Sciatic nerve (tissue), 2 donors: Measurements from ENCODE around the gene CEP97. TPM values are rescaled to one million over a fixed set of nuclear protein-coding genes. Genes with fewer than 3 reads are reported as not detected.
"Not testable (repeated sequence)": the region's sequence is repeated elsewhere in the genome, so short reads cannot be mapped to it uniquely, and the experiment has no call there.

Experiments used
- ATAC-seq: fragments of 200-7000 bp; cut with Tn5 transposase; one replicate; pipeline ENCODE4 v1.9.1; 2020; ENCODE audit warnings: mild to moderate bottlenecking, moderate library complexity
- DNase-seq: peaks from one replicate; pipeline ENCODE4 v3.0.0-alpha.2; 2020; ENCODE audit warnings: low spot score
- intact Hi-C: fragments of 100-400 bp; cut with DNase I; formaldehyde crosslinking; loops from one replicate; pipeline ENCODE4 v1.14.2; 2022
- total RNA-seq: library from RNA; stranded (reverse); fragmentation: NEBNext Ultra II Directional; extraction: Animal tissue kit (Norgen Biotek cat#: 25700); gene quantifications from one replicate; pipeline ENCODE4 v1.2.1, GENCODE V29; 2021
- donor health status: DM: no; HTN: no; CAD: no.
- donor health status: DM: no; HTN: no; CAD: no.

The CEP97 gene
- total RNA-seq, 1 donor from 2014 or later: 19.2 TPM

GRCh38 chr3:101701696-101702634 lies 22.4 kb upstream of the CEP97 start:
- intact Hi-C loops: no loop called here
- no peak for DNase-seq
- no peak for ATAC-seq

DNA sequence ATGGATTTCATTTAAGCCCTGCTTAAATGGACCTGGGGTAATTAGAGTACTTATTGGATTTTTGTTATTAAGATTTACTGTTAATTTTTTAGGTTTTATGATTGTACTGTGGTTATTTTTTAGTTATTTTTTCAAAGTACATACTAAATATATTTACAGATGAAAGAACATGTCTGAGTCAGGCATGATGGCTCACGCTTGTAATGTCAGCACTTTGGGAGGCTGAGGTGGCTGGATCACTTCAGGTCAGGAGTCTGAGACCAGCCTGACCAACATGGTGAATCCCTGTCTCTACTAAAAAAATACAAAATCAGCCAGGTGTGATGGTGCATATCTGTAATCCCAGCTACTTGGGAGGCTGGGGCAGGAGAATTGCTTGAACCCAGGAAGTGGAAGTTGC lies 21.7 kb upstream of the CEP97 start:
- intact Hi-C loops: no loop called here
- DNase-seq (no peak), ATAC-seq (no peak)

- no peak for DNase-seq
Observed at GRCh38 chr3:101703169-101703568, 21.2 kb upstream of the CEP97 start.

GRCh38 chr3:101704639-101705038 lies 19.8 kb upstream of the CEP97 start:
- intact Hi-C loops, DNase-seq, ATAC-seq: not testable (repeated sequence)

More at GRCh38 chr3:101703169-101703568, 21.2 kb upstream of the CEP97 start:
- intact Hi-C loops: no loop called here
- no peak for ATAC-seq

- ATAC-seq: no peak
- intact Hi-C loops: no loop called here
- DNase-seq: no peak
Observed at GRCh38 chr3:101709126-101709525, 15.3 kb upstream of the CEP97 start.

GRCh38 chr3:101718455-101718854 lies 6.0 kb upstream of the CEP97 start:
- intact Hi-C loops: no loop called here
- ATAC-seq (no peak), DNase-seq (no peak)

GRCh38 chr3:101719604-101720185 lies 4.7 kb upstream of the CEP97 start:
- ATAC-seq: no peak
- DNase-seq: no peak
- intact Hi-C loops: no loop called here

GRCh38 chr3:101720851-101721840 lies 3.3 kb upstream of the CEP97 start:
- intact Hi-C loops: no loop called here

DNA sequence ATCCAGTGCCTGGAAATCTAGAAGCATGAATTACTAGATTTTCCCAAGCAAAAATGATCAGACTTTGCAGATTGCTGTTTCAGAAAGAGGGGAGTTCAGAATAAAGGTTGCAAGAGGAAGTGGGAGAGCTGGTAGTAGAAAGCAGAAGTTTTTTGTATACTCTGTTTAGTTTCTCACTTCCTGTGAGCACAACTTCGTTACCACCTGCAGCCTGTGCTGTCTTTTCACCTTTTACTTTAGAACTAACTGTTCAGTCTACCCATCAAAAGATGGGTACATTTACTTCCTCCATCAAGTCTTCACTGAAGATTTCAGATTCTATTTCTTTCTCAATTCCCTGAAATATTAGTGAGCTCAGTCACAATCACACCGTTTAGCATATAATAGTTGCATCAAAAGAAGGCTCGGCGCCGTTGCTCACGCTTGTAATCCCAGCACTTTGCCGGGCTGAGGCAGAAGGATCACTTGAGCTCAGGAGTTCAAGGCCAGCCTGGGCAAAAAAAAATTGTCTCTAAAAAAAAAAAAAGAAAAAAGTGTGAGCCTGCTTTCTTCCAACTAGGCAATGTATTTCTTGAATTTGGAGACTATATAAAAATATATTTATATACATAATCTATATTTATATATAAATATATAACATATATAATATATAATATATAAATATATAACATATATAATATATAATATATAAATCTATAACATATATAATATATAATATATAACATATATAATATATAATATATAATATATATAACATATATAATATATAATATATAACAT lies 1.8 kb upstream of the CEP97 start:
- ATAC-seq (no peak), DNase-seq (no peak)
- intact Hi-C loops: no loop called here

More at GRCh38 chr3:101720851-101721840, 3.3 kb upstream of the CEP97 start:
- ATAC-seq (no peak), DNase-seq (no peak)

DNA sequence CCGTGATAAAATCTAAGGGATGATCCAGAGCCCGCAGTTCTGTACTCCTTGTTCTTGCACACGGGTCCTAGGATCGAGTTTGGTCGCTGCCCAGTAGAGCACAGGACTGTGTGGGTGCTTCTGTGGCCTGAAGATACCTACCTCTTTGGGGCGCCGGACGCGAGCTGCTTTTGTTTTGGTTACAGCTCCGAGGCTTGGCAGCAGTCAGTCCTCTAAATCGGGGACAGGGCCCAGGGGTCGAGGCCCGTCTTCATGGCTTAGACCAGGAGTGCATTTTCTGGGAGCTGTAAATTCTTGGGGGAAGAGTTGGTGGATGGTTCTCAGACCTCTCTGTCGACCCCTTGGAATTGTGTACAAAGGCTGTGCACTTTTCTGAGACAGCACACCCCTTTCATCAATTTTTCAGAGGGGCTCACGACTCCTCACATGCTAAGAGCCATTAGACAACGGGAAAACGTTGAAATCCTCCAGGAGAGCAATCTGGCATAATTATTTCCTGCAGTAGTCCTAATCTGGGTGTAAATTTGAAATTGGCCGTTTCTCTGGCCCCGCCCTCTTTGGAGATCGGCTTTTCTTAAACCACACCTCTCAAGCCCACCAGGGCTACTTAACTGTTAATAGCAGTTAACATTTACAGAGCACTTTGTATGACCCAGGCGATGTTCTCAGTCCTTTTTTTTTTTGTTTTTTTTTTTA lies 928 bp downstream of the CEP97 start:
- DNase-seq (peak; percentile 66), ATAC-seq (peak; percentile 38)
- intact Hi-C loops: no loop called here

DNA sequence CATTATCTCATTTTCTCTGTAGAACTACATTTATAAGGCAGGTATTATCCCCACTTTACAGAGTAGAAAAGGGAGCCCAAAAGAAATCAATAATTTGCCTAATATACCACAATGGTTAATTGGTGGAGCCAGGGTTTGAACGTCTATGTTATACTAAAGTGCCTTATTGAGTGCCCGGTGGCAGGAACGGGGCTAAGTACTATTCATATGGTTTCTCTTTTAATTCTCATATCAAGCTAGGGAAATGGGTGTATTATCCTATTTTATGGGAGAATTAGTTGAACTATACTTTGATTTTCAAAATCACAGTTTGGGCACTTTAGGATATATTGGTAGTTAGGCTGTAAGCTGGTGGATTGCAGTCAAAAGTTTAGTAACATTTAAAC lies 1.5 kb downstream of the CEP97 start:
- ATAC-seq (no peak), DNase-seq (no peak)
- intact Hi-C loops: no loop called here

GRCh38 chr3:101729586-101729985 lies 5.2 kb downstream of the CEP97 start:
- no peak for DNase-seq
- intact Hi-C loops: no loop called here
- no peak for ATAC-seq

- DNase-seq (no peak), ATAC-seq (no peak)
- intact Hi-C loops: no loop called here
Observed at GRCh38 chr3:101730839-101731238, 6.4 kb downstream of the CEP97 start.

GRCh38 chr3:101732240-101732641 lies 7.8 kb downstream of the CEP97 start:
- intact Hi-C loops: no loop called here
- no peak for DNase-seq
- peak; percentile 70 for ATAC-seq

DNA sequence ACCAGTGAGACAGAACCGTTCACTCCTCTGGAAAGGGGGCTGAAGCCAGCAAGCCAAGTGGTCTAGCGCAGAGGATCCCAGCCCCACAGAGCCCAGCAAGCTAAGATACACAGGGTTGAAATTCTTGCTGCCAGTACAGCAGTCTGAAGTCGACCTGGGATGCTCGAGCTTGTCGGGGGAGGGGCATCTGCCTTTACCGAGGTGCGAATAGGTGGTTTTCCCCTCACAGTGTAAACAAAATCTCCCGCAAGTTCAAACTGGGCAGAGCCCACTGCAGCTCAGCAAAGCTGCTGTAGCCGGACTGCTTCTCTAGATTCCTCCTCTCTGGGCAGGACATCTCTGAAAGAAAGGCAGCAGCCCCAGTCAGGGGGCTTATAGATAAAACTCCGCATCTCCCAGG lies 11.4 kb downstream of the CEP97 start:
- intact Hi-C loops: no loop called here
- ATAC-seq (no peak), DNase-seq (no peak)

DNA sequence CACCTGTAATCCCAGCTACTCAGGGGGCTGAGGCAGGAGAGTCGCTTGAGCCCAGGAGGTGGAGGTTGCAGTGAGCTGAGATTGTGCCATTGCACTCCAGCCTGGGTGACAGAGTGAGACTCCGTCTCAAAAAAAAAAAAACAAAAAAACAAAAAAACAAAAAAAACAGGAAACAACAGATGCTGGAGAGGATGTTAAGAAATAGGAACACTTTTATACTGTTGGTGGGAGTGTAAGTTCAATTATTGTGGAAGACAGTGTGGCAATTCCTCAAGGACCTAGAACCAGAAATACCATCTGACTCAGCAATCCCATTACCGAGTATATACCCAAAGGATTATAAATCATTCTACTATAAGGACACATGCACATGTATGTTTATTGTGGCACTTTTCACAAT lies 17.5 kb downstream of the CEP97 start:
- ATAC-seq, DNase-seq, intact Hi-C loops: not testable (repeated sequence)

- ATAC-seq (no peak), DNase-seq (no peak)
- intact Hi-C loops: no loop called here
Observed at GRCh38 chr3:101744811-101745210, 20.4 kb downstream of the CEP97 start.

GRCh38 chr3:101745934-101746333 lies 21.5 kb downstream of the CEP97 start:
- intact Hi-C loops, DNase-seq, ATAC-seq: not testable (repeated sequence)
